Keratinocyte (primary cell): ENCODE results near the gene VAV2.

Source experiments
- CTCF ChIP-seq, 3 experiments: IDR thresholded peaks in 1 of 3; conservative IDR thresholded peaks in 1 of 3; optimal IDR thresholded peaks in 1 of 3; 2 replicates in 2 of 3; 3 replicates in 1 of 3; pipeline versions ENCODE3 to v1.5.1; 2011; ENCODE audit warnings: low read length in 3 of 3, mild to moderate bottlenecking in 3 of 3, moderate library complexity in 2 of 3, control low read depth in 1 of 3, inconsistent platforms in 1 of 3; ENCODE audit not compliant: insufficient read depth in 2 of 3; ENCODE audit errors: extremely low read depth in 1 of 3
- EZH2 ChIP-seq: IDR thresholded peaks from one replicate; pipeline ENCODE4 v1.6.1; 2012; ENCODE audit warnings: inconsistent platforms, mild to moderate bottlenecking, low read length, moderate library complexity

DNA sequence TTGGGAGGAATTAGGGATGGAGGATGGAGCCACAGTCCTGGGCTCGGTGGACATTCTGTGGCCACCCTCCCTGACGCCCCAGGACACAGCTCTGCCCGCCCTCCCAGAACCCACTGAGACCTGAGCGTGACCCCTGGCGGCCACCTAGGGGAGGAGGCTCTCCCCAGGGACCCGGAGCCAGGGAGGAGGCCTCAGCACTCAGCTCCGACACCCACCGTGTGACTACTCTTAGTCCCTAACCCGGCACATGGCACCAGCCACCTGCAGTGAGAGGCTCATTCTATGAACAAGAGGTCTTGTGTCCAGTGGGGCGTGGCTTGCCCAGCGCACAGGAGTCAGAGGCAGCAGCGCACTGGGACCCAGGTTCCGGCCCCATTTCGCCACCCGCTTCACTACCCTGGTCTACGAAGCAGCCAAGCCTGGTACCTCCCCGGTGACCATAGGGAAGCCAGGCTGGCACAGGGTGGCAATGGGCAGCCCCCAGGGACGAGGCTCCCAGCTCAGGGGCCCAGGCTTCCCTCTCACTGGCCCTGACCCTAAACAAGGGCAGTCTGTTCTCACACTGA lies 264.2 kb downstream of the VAV2 start:
- no peak for TF ChIP-seq CTCF (optimal IDR thresholded peaks at IDR 0.05 in 1 of 3, IDR thresholded peaks at IDR 0.05 in 1 of 3, conservative IDR thresholded peaks at IDR 0.05 in 1 of 3; ENCODE audit: extremely low read depth in 1 of 3, insufficient read depth in 2 of 3, low read length in 3 of 3)
- TF ChIP-seq EZH2: no peak
